Neural cell (in vitro differentiated cells): ENCODE results near the gene PLAU. TPM values are rescaled to one million over a fixed set of nuclear protein-coding genes. Genes with fewer than 3 reads are reported as not detected.

ENCODE experiments used
- H2AFZ ChIP-seq: fragments of 200-600, 300-800 bp; sonication (generic), shearing (Covaris generic); 2 replicates; pipeline ENCODE4 v1.6.0; 2014; ENCODE audit warnings: low read depth, mild to moderate bottlenecking, antibody characterized with exemption, low read length, moderate library complexity
- H3F3A ChIP-seq: fragments of 200-600 bp; shearing (Covaris generic); 2 replicates; pipeline ENCODE4 v1.6.1; 2016; ENCODE audit warnings: mild to moderate bottlenecking, moderate library complexity, mixed read lengths, antibody characterized with exemption, low read length; ENCODE audit not compliant: insufficient read depth, poor library complexity, severe bottlenecking
- H3K27ac ChIP-seq: fragments of 200-600, 300-800 bp; sonication (generic), shearing (Covaris generic); 2 replicates; pipeline ENCODE4 v1.5.1; 2014; ENCODE audit warnings: mild to moderate bottlenecking, low read length, moderate library complexity
- H3K27me3 ChIP-seq: fragments of 300-800, 200-600 bp; sonication (generic), shearing (Covaris generic); 2 replicates; pipeline ENCODE4 v1.6.0; 2014; ENCODE audit warnings: mild to moderate bottlenecking, low read depth, low read length, moderate library complexity; ENCODE audit not compliant: insufficient read depth
- H3K36me3 ChIP-seq: fragments of 300-800, 200-600 bp; sonication (generic), shearing (Covaris generic); 2 replicates; pipeline ENCODE4 v1.5.1; 2014; ENCODE audit warnings: mild to moderate bottlenecking, antibody characterized with exemption, low read length, moderate library complexity; ENCODE audit not compliant: insufficient read depth
- H3K4me2 ChIP-seq: fragments of 300-800, 200-600 bp; sonication (generic), shearing (Covaris generic); 2 replicates; pipeline ENCODE4 v1.6.0; 2014; ENCODE audit warnings: mild to moderate bottlenecking, low read length
- H3K4me3 ChIP-seq: fragments of 300-800, 200-600 bp; sonication (generic), shearing (Covaris generic); 2 replicates; pipeline ENCODE4 v1.5.1; 2014; ENCODE audit warnings: mild to moderate bottlenecking, low read length, moderate library complexity
- H3K79me2 ChIP-seq: fragments of 200-600 bp; shearing (Covaris generic); replicated peaks from 2 replicates; pipeline ENCODE4 v1.6.0; 2014; ENCODE audit warnings: mild to moderate bottlenecking, low read length, moderate library complexity; ENCODE audit not compliant: insufficient read depth
- H3K9ac ChIP-seq: fragments of 300-800, 200-600 bp; sonication (generic), shearing (Covaris generic); 2 replicates; pipeline ENCODE4 v1.6.1; 2016; ENCODE audit warnings: mild to moderate bottlenecking, low read length, mixed read lengths
- H3K9me2 ChIP-seq: fragments of 200-600 bp; shearing (Covaris generic); 2 replicates; pipeline ENCODE4 v1.6.1; 2016; ENCODE audit warnings: mild to moderate bottlenecking, low read length, mixed read lengths; ENCODE audit not compliant: insufficient read depth
- H3K9me3 ChIP-seq: fragments of 200-600, 300-800 bp; sonication (generic), shearing (Covaris generic); 2 replicates; pipeline ENCODE4 v1.6.1; 2016; ENCODE audit warnings: mild to moderate bottlenecking, mixed run types, low read length, moderate library complexity, mixed read lengths
- H4K20me1 ChIP-seq: fragments of 200-600 bp; shearing (Covaris generic); 2 replicates; pipeline ENCODE4 v1.6.1; 2016; ENCODE audit warnings: mild to moderate bottlenecking, mixed run types; ENCODE audit not compliant: insufficient read depth
- EP300 ChIP-seq: fragments of 450-650 bp; conservative IDR thresholded peaks from 2 replicates; pipeline ENCODE4 v1.6.1; 2014; ENCODE audit warnings: antibody characterized with exemption, mild to moderate bottlenecking, moderate library complexity; ENCODE audit not compliant: poor library complexity, severe bottlenecking
- EZH2 ChIP-seq: fragments of 200-600, 300-800 bp; shearing (Covaris generic), sonication (generic); IDR thresholded peaks from 2 replicates; pipeline ENCODE4 v1.6.1; 2014; ENCODE audit warnings: antibody characterized with exemption, low read length, borderline replicate concordance, mild to moderate bottlenecking; ENCODE audit not compliant: insufficient read depth, poor library complexity, severe bottlenecking
- MXI1 ChIP-seq: fragments of 450-650 bp; conservative IDR thresholded peaks from 2 replicates; pipeline ENCODE4 v1.6.1; 2014; ENCODE audit warnings: antibody characterized with exemption, mild to moderate bottlenecking; ENCODE audit not compliant: poor library complexity, severe bottlenecking
- POLR2AphosphoS5 ChIP-seq: IDR thresholded peaks from 2 replicates; pipeline ENCODE4 v1.6.1; 2012
- RAD21 ChIP-seq: fragments of 450-650 bp; conservative IDR thresholded peaks from 2 replicates; pipeline ENCODE4 v1.6.1; 2014; ENCODE audit warnings: antibody characterized with exemption, mild to moderate bottlenecking, moderate library complexity
- SMC3 ChIP-seq: fragments of 450-650 bp; conservative IDR thresholded peaks from 2 replicates; pipeline ENCODE4 v1.6.1; 2014; ENCODE audit warnings: antibody characterized with exemption, mild to moderate bottlenecking, moderate library complexity; ENCODE audit not compliant: poor library complexity
- TAF1 ChIP-seq: IDR thresholded peaks from 2 replicates; pipeline ENCODE4 v1.6.1; 2012; ENCODE audit warnings: low read depth
- polyA plus RNA-seq: library from polyadenylated mRNA; depleted of rRNA; stranded (reverse); fragments of >200 nt; gene quantifications from 2 replicates; pipeline ENCODE4 v1.2.3, GENCODE V29; 2014
- TF ChIP-seq, protein P1 (sequence below): fragments of 450-650 bp; IDR thresholded peaks from 2 replicates; pipeline ENCODE4 v1.5.1; 2014; ENCODE audit warnings: antibody characterized with exemption, mild to moderate bottlenecking, moderate library complexity; ENCODE audit not compliant: poor library complexity, severe bottlenecking
- TF ChIP-seq, protein P2 (sequence below): IDR thresholded peaks from 2 replicates; pipeline ENCODE4 v1.6.1; 2012; ENCODE audit warnings: borderline replicate concordance

PLAU gene
- polyA plus RNA-seq, 1 donor from 2014 or later = 1.1 TPM

DNA sequence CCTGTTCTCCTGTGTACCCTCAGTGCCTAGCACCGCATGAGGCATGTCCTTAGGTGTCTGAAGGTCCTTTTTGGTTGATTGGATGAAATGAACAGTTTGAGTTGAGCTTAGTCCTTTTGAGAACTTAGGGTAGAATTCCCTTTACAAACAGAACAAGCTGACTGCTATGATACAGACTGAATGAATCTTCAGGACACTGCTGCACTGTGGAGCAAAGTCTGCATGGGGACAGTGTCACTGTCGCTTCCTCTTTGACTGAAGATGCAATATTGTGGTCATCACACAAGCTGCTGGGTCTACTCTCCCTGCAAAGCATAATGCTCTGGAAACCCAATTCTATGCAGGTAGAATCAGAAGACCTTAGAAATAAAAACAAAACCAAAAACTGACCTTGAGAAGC, 8.6 kb upstream of the PLAU start:
- Histone ChIP-seq H3K9ac (no peak overlapping the region), H3K36me3 (no peaks in the 10 kb centered on the region), H4K20me1 (no peaks in the 10 kb centered on the region), H3K9me3 (no peaks in the 10 kb centered on the region), H3K4me3 (no peak overlapping the region), H3K9me2 (no peaks in the 10 kb centered on the region), H3K4me2 (no peak overlapping the region), H3F3A (no peaks in the 10 kb centered on the region), H3K27ac (no peak overlapping the region), H3K79me2 (no peaks in the 10 kb centered on the region), H2AFZ (no peak overlapping the region), H3K27me3 (no peaks in the 10 kb centered on the region)
- TF ChIP-seq EP300 (no peak), EZH2 (no peak), RAD21 (no peak), POLR2AphosphoS5 (no peak)

DNA sequence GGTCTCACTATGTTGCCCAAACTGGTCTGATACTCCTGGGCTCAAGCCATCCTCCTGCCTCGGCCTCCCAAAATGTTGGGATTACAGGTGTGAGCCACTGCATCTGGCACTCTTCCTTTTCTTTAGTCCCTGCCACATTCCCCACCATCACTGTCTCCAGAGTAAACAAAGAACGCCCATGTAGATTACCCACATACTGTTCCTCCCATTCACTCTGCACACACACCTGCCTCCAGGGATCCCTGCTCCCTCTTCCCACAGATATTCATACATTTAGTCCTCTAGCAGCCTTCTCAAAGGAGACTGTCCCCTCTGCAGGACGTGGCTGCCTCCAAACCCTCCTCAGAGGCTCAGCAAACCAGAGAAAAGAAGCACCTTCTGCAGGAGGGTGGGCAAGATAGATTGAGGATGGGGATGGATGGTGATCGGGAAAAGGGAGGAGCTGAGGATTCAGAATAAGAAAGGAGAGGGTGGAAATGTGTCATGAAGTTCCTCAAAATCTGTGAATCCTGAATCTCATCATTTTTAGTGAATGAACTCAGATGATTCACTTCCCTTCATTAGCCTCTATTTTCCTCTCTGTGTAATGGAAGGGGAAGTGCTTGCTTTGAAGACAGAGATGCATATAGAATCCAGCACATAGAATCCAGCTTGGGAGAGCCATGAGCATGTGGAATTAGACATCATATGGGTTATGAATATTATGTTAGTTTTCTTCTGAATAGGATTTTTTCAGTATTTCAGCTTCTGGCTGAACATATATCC, 5.5 kb upstream of the PLAU start:
- Histone ChIP-seq H3K27ac (no peak overlapping the region), H4K20me1 (no peaks in the 10 kb centered on the region), H3K9ac (no peak overlapping the region), H3K27me3 (peaks cover 15% of the 10 kb centered on the region), H3K4me2 (no peak overlapping the region), H3K9me2 (no peaks in the 10 kb centered on the region), H3K9me3 (no peaks in the 10 kb centered on the region), H3K36me3 (no peaks in the 10 kb centered on the region), H3K4me3 (no peak overlapping the region), H3F3A (no peaks in the 10 kb centered on the region), H2AFZ (no peak overlapping the region), H3K79me2 (no peaks in the 10 kb centered on the region)
- TF ChIP-seq, protein P1, sequence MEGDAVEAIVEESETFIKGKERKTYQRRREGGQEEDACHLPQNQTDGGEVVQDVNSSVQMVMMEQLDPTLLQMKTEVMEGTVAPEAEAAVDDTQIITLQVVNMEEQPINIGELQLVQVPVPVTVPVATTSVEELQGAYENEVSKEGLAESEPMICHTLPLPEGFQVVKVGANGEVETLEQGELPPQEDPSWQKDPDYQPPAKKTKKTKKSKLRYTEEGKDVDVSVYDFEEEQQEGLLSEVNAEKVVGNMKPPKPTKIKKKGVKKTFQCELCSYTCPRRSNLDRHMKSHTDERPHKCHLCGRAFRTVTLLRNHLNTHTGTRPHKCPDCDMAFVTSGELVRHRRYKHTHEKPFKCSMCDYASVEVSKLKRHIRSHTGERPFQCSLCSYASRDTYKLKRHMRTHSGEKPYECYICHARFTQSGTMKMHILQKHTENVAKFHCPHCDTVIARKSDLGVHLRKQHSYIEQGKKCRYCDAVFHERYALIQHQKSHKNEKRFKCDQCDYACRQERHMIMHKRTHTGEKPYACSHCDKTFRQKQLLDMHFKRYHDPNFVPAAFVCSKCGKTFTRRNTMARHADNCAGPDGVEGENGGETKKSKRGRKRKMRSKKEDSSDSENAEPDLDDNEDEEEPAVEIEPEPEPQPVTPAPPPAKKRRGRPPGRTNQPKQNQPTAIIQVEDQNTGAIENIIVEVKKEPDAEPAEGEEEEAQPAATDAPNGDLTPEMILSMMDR = no peak
- no peak for TF ChIP-seq EP300
- TF ChIP-seq MXI1 = no peak

DNA sequence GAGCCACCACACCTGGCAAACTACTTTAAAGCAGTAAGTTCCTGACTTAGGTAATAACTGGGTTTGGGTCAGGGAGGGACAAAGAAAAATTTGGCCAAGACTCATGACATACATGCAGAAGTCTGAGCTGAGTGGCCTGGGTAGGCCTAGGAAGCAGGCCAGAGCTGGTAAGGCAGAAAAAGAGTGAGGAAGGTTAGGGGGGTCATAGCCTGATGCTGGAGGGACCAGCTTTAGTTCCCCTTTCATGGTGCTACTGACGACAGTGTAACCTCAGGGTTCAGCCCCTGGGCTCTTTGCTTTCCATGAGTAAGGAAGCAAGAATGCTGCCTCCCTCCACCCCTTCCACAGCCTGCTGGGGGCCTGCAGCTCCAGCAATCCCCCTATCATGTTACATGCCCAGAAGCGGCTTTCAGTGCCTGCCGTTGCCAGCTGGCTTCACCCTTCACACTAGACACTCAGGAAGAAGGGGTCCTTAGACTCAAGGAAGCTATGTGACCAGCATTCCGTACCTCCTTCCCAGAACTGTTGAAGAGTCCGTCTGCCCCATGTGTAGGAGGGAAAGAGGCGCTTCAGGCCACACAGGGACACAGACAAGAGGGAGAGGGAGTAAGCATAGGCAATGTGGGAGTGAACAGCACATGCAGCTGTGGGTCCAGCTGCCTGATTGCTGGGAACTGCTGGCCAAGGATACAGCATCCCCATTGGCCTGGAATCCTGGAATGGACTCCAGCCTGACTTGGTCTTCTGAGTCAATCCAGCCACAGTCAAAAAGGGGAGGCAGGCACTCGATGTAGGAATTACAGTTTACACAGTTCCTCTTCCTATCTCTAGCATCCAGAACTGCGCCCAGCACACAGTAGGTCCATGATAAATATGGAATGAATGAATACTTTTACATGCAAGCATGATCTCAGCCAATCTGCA, 4.1 kb upstream of the PLAU start:
- no peak overlapping the region for H3K27ac ChIP-seq
- H3K79me2 ChIP-seq = no peaks in the 10 kb centered on the region
- no peaks in the 10 kb centered on the region for H3K36me3 ChIP-seq
- TF ChIP-seq POLR2AphosphoS5 = no peak
- TF ChIP-seq, protein P2, sequence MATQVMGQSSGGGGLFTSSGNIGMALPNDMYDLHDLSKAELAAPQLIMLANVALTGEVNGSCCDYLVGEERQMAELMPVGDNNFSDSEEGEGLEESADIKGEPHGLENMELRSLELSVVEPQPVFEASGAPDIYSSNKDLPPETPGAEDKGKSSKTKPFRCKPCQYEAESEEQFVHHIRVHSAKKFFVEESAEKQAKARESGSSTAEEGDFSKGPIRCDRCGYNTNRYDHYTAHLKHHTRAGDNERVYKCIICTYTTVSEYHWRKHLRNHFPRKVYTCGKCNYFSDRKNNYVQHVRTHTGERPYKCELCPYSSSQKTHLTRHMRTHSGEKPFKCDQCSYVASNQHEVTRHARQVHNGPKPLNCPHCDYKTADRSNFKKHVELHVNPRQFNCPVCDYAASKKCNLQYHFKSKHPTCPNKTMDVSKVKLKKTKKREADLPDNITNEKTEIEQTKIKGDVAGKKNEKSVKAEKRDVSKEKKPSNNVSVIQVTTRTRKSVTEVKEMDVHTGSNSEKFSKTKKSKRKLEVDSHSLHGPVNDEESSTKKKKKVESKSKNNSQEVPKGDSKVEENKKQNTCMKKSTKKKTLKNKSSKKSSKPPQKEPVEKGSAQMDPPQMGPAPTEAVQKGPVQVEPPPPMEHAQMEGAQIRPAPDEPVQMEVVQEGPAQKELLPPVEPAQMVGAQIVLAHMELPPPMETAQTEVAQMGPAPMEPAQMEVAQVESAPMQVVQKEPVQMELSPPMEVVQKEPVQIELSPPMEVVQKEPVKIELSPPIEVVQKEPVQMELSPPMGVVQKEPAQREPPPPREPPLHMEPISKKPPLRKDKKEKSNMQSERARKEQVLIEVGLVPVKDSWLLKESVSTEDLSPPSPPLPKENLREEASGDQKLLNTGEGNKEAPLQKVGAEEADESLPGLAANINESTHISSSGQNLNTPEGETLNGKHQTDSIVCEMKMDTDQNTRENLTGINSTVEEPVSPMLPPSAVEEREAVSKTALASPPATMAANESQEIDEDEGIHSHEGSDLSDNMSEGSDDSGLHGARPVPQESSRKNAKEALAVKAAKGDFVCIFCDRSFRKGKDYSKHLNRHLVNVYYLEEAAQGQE = no peak
- TF ChIP-seq EP300 = no peak
- TF ChIP-seq TAF1 = no peak
- TF ChIP-seq RAD21 = no peak
- TF ChIP-seq EZH2 = no peak
- TF ChIP-seq MXI1 = no peak
- TF ChIP-seq SMC3 = no peak
- TF ChIP-seq, protein P1 = no peak
- H2AFZ ChIP-seq = no peak overlapping the region
- H3K27me3 ChIP-seq = peaks cover 27% of the 10 kb centered on the region
- H3K9me2 ChIP-seq = no peaks in the 10 kb centered on the region
- no peak overlapping the region for H3K4me2 ChIP-seq
- H3K9me3 ChIP-seq = no peaks in the 10 kb centered on the region
- no peak overlapping the region for H3K9ac ChIP-seq
- H3F3A ChIP-seq = no peaks in the 10 kb centered on the region
- H4K20me1 ChIP-seq = no peaks in the 10 kb centered on the region
- H3K4me3 ChIP-seq = no peak overlapping the region
